GM19043 (cell line): ENCODE results near the gene CERCAM.

Experiments used
- ATAC-seq: cut with Tn5 transposase; IDR thresholded peaks from one replicate; pipeline ENCODE4 v1.9.1; 2021; ENCODE audit warnings: low read depth; ENCODE audit not compliant: unreplicated experiment

The CERCAM gene

DNA sequence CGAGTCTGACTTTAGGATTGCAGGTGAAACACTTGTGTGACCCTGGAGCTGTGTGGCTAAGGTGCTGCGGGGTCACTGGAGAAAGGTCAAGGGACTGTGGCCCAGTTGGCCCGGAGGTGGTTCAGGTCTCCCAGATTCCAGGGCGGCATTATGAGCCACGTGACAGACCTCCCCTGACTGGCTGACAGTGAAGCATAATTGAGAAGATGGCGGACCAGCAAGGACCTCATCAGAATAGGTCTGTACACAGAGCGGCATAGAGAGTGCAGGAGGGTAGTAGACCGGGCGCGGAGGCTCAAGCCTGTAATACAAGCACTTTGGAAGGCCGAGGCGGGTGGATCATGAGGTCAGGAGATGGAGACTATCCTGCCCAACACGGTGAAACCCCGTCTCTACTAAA is 34.3 kb downstream of the CERCAM start:
- ATAC-seq: no peak

DNA sequence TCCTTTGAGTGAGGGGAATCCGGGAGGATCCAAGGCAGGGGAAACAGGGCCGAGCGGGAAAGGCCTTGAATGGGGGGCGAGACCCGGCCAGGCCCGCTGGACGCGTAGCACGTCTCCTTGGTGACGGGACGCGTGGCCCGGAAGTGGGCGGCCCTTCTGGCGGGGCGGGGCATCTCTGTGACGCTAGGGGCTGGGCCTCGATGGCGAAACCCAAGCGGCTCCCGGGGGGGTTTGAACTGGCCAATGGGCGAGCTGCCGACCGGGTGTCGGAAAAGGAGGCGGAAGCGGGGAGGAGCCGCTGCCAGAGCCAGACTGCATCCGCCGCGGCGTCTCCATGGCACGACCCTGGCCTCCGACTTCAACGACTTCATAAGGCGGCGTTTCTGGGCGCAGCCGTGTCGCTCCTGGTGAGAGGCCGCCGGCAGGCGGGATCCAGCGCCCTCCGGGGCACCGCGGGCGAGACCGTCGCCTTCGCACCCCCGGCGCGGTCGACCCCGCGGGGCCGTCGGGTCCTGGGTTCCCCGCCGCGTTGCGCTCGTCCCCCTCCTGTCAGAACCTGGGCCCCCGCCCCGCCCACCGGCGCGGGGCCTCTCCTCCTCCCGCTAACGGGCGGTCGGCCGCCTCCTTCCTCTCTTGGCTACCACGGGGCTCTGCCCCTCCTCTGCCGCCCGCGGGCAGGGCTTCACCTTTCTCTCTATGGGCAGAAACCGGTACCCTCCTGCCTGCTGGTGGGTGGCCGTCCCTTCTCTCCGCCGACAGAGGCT is 35.4 kb downstream of the CERCAM start, which contains the start of gene ODF2:
ODF2 (plus strand) TSS at position 158 of the 764 bp plus-strand sequence; CDS start at position 244, 86 bp downstream.
- peak; percentile 76 for ATAC-seq

DNA sequence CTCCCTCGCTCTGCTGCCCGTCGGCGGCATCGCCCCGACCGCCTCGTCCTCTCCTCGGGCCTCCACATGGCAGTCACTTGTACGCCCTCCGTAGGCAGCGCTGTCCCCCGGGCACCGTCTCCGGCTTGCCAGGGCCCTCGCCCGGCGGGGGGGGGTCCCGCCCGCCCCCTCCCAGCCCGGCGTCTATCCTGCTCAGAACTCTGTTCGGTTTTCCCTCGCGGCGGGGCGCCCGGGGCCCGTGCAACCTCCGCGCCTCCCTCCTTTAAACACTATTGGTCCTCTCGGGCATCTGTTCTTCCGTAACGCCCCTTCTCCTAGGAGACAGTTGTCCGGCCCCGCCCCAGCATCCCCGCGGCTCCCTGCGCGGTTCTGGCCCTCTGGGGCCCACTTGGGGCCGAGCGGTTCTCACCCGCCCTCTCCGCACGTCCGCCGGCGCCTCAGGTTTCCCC is 36.0 kb downstream of the CERCAM start:
- ATAC-seq: peak; percentile 52

DNA sequence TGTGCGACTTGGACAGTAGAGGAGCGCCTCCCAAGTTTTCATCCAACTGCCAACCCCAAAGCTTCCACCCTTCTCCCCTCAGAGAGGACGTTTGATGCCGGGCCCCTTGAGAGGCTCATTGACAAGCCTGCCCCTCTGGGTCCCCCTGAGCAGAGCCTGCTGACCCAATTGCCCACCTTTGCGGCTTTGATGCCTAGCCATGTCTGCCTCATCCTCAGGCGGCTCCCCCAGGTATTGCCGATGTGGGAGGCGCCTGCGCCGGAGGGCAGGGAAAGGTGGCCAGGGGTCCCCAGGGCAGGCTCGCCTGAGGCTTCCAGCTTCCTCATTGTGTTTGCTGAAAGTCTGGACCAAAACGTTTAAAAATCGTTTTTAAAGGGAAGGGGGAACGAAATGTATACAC is 36.5 kb downstream of the CERCAM start:
- no peak for ATAC-seq

DNA sequence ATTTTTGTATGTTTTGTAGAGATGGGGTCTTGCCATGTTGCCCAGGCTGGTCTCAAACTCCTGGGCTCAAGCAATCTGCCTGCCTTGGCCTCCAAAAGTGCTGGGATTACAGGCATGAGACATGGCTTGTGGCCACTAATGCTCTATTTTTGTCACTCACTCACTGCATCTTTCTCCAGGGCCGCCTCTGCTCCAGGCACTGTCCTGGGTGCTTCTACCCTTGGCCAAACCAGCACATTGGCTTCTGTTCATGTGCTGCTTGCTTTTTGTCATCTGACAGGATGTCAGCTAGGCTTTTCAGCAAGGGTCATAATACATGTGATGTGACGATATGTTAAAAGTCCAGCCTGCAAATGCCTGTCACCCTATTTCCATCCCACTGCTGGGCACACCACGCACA is 38.4 kb downstream of the CERCAM start:
- ATAC-seq: no peak

DNA sequence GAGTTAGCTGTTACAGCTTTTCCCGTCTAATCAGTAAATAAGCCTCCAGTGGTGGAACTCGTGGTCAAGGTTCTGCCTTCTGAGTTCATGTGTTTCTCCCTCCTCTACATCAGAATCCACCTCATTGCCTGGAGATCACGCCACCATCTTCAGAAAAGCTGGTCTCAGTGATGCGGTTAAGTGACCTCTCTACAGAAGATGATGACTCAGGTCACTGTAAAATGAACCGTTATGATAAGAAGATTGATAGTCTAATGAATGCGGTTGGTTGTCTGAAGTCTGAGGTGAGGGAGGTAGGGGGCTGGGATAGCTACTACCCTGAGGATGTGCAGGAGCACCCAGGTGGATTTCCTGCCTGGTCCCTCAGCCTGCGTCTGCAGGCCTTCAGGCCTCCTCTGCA is 48.4 kb downstream of the CERCAM start:
- ATAC-seq: no peak

DNA sequence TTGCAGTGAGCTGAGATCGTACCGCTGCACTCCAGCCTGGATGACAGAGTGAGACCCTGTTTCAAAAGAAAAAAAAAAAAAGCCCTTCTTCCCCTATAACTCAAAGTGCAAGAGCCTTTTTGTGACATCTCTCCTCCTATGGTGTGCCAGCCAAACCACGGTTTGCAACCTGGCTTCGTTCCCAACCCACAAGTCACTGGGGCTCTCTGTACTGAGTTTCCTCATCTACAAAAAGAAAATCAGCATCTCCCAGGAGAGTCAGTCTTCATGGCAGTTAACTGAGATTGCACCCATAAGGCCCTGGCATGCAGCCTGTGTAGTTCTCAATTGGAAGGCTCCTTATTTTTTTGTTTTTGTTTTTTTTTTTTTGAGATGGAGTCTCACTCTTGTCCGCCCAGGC is 49.9 kb downstream of the CERCAM start:
- no peak for ATAC-seq

DNA sequence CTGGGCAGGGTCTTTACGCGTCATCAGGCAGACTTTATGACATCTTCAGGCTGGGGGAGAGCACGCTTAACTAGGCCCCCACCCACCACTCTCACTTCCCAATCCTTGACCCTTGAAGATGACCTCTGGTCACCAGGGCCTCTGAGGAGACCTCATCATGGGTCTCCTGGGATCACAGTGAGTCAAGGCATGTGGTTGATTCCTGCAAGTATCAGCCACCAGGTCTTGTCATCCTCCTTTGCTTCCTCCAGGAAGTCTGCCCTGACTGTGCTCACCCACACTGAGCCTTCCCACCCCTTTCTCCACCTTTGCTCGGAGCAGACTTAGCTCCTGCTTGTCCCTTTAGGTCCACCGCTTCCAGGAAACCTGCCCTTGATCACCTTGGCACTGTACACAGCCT is 52.4 kb downstream of the CERCAM start:
- ATAC-seq: no peak

DNA sequence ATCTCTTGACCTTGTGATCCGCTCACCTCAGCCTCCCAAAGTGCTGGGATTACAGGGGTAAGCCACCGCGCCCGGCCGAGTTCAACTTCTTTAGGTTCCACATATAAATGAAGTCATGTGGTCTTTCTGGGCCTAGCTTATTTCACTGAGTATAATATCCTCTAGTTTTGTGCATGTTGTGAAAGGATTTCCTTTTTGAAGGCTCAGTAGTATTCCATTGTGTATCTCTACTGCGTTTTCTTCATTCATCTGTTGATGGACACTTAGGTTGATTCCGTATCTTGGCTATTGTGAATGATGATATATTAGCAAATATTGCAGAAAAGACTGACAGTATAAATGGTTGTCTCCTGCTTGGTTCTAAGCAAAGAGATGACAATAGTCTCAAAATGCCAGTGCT is 55.2 kb downstream of the CERCAM start:
- ATAC-seq: no peak

DNA sequence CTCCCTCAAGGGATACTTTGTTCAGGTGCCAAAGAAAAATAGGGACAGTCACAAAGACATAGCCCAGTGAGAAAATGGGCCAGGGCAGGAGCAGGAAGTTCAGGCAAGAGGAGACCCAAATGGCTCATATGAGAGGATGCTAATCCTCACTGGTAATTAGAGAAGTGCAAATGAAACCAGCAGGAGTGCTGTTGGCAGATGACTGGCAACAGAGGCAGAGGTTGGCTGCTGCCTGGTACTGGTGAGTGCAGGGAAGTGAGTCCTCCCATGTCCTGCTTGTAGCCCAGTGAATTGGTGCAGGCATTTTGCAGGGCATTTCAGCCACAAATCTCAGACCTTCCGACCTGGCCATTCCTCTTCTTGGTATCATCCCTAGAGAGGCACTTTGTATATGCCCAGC is 58.6 kb downstream of the CERCAM start:
- no peak for ATAC-seq

DNA sequence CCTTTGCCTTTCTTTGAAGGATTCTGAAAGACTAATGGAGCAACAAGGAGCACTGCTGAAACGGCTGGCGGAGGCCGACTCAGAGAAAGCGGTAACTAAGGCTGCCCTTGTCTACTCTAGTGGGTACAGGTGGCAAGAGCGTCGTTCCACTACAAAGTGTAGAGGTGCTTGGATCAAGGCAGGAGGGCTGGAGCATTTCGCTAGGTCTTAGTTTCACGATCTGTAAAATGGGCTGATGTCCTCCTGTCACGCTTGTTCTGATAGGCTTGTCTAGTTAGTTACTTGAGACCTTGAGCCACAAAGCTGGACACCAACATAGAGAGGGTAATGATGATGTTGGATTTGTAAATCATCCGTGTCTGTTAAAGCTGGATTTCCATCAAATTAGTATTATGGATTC is 60.9 kb downstream of the CERCAM start:
- no peak for ATAC-seq

DNA sequence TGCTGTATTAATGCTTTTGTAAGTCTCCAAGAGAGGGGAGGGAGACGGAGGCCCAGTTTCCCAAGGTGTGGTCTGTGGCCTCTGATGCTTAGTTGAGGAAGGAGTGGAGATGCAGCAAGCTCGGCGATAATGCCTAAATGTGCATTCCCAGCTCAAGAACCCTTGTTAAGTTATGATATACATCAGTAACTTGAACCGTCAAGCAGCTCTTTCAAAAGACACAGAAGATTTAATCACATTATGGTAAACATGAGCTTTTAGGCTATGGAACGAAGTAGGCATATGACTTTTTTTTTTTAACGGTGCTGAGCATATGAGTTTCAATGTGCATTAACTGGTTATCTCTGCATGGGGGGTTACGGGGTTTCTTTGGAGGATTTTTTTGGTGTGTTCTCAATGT is 61.5 kb downstream of the CERCAM start:
- no peak for ATAC-seq

DNA sequence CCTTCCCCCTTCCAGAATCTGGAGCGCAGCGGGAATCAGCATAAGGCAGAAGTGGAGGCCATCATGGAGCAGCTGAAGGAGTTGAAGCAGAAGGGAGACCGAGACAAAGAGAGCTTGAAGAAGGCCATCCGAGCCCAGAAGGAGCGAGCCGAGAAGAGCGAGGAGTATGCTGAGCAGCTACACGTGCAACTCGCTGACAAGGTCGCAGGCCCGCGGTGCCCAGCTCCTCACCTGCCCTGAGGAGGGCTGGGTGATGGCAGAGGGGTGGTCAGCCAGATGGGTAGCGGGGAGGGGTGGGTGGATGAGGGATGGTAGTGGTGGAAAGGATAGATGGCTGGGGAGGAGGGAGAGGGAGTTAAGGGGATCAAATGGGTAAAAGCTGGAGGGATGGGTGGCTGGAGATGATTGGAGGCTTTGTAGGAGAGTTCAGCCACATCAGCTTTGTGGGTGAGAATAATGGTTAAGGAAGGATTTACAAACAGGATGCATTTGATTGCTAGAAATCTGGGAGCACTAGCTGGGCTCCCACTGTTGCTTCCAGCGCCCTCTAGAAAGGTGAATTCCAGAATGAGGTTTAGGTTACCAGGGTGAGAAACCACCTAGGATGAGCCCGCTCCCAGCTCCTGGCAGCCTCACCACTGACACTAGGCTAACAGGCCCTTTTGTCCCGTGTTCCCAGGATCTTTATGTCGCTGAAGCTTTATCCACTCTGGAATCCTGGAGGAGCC is 64.2 kb downstream of the CERCAM start:
- no peak for ATAC-seq

DNA sequence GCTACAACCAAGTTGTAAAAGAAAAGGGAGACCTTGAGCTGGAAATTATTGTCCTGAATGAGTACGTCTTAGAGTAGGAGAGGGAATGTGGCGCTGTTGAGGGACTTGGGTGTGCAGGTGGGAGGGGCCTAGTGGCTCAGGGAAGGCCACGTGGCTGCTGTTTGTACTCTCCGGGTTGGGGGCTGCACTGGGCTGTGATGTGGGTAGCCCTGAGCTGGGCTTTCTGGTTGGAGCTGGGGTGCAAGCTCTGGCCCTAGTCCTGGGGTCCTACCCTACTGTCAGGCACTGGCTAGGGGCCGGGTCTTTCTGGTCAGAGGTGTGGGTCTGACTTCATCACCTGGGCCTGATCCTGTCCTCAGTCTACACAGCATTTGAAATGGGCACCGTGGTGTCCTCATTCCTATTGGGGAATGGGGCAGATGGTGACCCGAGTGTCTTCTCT is 64.8 kb downstream of the CERCAM start:
- no peak for ATAC-seq

DNA sequence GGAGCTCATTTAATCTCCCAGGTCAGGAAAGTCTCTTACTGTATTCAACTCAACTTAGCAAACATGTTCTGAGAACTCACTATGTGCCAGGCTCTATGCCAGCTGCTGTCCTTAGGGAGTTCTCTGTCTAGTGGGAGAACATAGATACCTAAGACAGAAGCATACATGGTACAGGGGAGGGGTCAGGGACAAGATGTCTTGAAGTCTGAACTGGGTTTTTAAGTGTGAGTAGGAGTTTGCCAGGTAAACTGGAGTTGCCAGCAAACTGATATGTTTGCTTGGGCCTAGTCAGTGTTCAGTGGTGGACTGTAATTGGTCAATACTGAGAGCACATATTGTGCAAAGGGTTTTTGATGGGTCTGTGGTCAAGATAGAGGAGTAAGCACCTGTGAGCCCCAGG is 65.5 kb downstream of the CERCAM start:
- no peak for ATAC-seq
